BE2C (cell line): Measurements from ENCODE around the gene DUSP10.

ENCODE experiments used
- DNase-seq: peaks from one replicate; pipeline ENCODE4 v3.0.0-alpha.2; 2020
- H3K27me3 ChIP-seq: fragments of 250-450 bp; sonication (Bioruptor Pico); 2 replicates; pipeline ENCODE4 v1.5.1; 2020; ENCODE audit warnings: mild to moderate bottlenecking
- H3K36me3 ChIP-seq: fragments of 250-450 bp; sonication (Bioruptor Pico); 2 replicates; pipeline ENCODE4 v1.5.1; 2020; ENCODE audit warnings: mild to moderate bottlenecking
- H3K4me1 ChIP-seq: fragments of 250-450 bp; sonication (Bioruptor Pico); 2 replicates; pipeline ENCODE4 v1.5.1; 2020
- H3K4me3 ChIP-seq: 2 replicates; pipeline ENCODE4 v1.5.1; 2011; ENCODE audit warnings: low read depth, low read length
- H3K9me3 ChIP-seq: fragments of 250-450 bp; sonication (Bioruptor Pico); 2 replicates; pipeline ENCODE4 v1.5.1; 2020
- TF ChIP-seq, protein P1 (sequence below): IDR thresholded peaks from 2 replicates; pipeline ENCODE4 v1.5.1; 2012; ENCODE audit warnings: mild to moderate bottlenecking, low read depth, low read length

The DUSP10 gene

DNA sequence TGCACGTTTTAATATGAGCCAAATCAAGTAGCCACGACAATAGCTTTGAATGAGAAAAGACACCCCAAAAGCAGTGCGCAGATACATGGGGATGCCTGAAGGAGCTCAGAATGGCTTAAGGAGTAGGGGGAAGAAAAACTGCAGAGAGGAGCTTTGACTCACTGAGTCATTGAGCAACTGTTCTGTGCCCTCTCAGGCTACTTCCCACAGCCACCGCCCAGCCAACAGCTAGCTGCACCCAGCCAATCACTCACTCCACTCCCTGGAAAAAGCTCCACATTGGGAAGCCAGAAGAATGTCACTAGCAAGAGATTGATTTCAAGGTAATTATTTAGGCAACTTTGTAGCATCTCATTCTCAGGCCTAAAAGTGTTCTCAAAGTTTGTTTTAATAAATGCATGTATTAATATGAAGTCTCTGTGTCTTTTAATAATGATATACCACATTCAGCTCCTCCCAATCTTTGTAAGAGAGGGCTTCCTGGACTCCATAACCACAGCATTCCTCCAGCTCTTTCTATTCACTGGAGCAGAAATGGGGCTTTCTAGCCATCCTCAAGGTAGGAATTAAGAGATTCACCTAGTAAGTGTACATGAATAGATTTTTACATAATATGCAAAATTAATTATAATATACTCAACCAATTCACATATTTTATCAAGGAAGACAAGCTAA lies 16.8 kb downstream of the DUSP10 start:
- H3K27me3 ChIP-seq = no peaks in the 10 kb centered on the region
- DNase-seq = no peak
- TF ChIP-seq, protein P1, sequence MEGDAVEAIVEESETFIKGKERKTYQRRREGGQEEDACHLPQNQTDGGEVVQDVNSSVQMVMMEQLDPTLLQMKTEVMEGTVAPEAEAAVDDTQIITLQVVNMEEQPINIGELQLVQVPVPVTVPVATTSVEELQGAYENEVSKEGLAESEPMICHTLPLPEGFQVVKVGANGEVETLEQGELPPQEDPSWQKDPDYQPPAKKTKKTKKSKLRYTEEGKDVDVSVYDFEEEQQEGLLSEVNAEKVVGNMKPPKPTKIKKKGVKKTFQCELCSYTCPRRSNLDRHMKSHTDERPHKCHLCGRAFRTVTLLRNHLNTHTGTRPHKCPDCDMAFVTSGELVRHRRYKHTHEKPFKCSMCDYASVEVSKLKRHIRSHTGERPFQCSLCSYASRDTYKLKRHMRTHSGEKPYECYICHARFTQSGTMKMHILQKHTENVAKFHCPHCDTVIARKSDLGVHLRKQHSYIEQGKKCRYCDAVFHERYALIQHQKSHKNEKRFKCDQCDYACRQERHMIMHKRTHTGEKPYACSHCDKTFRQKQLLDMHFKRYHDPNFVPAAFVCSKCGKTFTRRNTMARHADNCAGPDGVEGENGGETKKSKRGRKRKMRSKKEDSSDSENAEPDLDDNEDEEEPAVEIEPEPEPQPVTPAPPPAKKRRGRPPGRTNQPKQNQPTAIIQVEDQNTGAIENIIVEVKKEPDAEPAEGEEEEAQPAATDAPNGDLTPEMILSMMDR = no peak
- peaks cover 6% of the 10 kb centered on the region for H3K9me3 ChIP-seq
- no peak overlapping the region for H3K4me3 ChIP-seq
- H3K4me1 ChIP-seq = peaks cover 3% of the 10 kb centered on the region
- peaks cover 30% of the 10 kb centered on the region for H3K36me3 ChIP-seq

DNA sequence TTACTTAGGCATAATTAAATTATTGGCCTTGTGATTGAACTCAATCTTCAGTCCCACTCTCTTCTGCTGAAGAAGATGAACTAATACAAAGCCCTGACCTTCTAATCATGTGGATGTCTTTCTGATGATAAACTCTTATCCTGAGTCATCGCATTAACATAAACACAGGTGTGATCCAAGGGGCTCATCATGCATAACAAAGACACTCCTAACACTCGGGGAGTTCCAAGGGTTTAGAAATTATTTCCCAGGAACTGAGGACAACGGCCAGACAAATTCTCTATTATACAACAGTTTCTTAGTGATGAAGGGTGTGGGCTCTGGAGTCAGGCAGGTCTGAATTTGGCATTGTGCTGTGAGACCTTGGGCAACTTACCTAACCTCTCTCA lies 18.0 kb downstream of the DUSP10 start:
- Histone ChIP-seq H3K27me3 (no peaks in the 10 kb centered on the region), H3K4me1 (peaks cover 3% of the 10 kb centered on the region), H3K36me3 (peaks cover 30% of the 10 kb centered on the region), H3K4me3 (no peak overlapping the region), H3K9me3 (peaks cover 6% of the 10 kb centered on the region)
- TF ChIP-seq, protein P1 = no peak
- no peak for DNase-seq

DNA sequence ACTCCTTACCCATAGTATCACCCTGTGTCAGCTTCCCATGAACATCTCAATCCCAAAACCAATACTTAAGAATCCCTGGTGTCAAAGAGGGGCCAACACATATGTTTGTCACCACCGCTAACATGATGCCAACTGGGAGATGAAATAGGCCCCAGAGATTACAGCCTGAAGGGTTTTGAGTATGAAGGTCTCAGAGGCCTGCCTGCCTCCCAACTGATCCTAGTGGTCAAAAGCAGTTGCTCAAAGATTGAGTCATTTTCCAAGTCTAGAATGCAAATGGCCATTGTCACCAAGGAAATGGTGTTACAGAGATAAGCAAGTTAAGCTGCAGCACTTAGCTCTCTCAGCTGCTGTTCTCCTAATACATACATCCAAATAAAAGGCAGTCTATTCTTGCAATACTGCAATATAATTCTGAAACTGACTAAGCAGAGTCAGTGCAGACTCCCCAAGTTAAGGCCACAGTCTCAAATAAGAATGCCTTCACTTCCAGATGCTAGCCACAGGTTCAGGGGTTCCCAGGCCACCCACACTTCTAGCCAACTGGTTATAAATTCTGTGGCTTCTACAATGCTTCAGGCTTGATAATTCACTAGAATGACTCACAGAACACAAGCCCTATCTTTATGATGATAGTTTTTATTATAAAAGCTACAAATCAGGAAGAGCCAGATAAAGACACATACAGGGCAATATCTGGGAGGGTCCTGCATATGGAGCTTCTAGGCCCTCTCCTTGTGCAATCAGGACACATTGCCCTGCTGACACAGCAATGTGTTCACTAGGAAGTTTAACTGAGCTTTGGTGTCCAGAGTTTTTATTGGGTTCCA lies 18.7 kb downstream of the DUSP10 start:
- Histone ChIP-seq H3K4me3 (no peak overlapping the region), H3K36me3 (peaks cover 30% of the 10 kb centered on the region), H3K4me1 (peaks cover 3% of the 10 kb centered on the region), H3K27me3 (no peaks in the 10 kb centered on the region), H3K9me3 (peaks cover 6% of the 10 kb centered on the region)
- TF ChIP-seq, protein P1 = no peak
- no peak for DNase-seq

DNA sequence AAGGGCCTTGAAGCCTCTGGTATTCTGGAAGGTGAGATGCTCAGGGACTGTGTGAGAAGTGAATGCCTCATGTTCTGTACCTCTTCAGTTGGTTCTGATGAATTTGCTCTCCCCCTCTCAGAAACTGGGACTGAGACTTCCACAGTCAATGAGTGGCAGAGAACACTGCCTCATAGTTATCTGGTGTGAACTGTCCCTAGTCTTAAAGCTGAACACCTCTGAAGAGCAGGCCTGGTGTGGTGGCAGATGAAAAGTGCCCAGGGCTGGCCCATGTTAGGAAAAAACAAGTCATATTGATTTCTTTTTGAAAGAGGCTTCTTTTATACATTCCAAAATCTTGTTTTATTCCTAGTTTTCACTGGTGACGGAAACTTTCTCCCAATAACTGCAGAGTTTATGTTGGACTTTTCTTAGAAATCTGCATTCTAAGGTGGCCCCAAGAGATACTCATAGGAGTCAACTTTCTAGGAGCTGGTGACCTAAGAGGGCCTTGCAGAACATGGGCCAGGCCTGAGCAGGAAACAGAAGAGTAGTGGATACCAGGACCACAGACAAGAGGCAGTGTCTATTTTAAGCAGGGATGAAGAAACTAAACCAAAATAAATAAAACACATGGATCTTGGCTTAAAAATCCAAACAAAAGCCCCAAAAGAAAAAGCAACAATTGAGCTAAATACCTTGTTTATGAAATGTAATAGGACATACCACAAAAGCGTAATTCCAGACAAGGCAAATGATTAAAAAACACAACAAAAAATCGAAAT lies 19.5 kb downstream of the DUSP10 start:
- Histone ChIP-seq H3K4me1 (peaks cover 6% of the 10 kb centered on the region), H3K36me3 (peaks cover 28% of the 10 kb centered on the region), H3K9me3 (peaks cover 6% of the 10 kb centered on the region), H3K4me3 (no peak overlapping the region), H3K27me3 (no peaks in the 10 kb centered on the region)
- no peak for DNase-seq
- TF ChIP-seq, protein P1 = no peak

DNA sequence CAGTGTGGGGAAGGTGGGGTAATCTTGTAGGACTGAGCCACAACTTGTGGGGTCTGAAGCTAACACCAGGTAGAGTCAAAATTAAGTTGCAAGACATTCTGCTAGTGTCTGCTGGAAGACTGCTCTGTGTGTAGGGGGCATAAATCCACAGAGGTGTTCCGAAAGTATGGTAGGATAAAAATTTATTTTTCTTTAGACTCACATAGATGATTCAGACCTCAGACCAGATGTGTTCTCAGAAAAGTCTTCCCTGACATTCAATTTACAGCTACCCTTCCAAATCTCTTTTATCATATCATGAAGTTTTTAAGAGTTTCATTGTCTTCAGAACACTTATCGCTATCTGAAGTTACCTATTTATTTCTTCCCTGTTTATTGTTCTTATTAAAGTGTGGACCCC lies 21.3 kb downstream of the DUSP10 start:
- TF ChIP-seq, protein P1 = no peak
- no peaks in the 10 kb centered on the region for H3K27me3 ChIP-seq
- H3K4me1 ChIP-seq = peaks cover 20% of the 10 kb centered on the region
- H3K36me3 ChIP-seq = peaks cover 19% of the 10 kb centered on the region
- peaks cover 6% of the 10 kb centered on the region for H3K9me3 ChIP-seq
- H3K4me3 ChIP-seq = no peak overlapping the region
- no peak for DNase-seq
